Keratinocyte (primary cell): ENCODE measurements around the gene CTNNA2. TPM values are rescaled to one million over a fixed set of nuclear protein-coding genes. Genes with fewer than 3 reads are reported as not detected.

Experiments used
- DNase-seq: peaks from one replicate; pipeline ENCODE4 v3.0.0-alpha.2; 2011; ENCODE audit warnings: low read depth, missing footprints, low spot score
- FAIRE-seq: peaks from 2 replicates; lab custom pipeline; 2011; peaks lifted over from hg19 to GRCh38; lab: Jason Lieb, UNC
- H2AFZ ChIP-seq: 2 replicates; pipeline ENCODE4 v1.6.0; 2012; ENCODE audit warnings: low read length, control low read depth, inconsistent platforms; ENCODE audit not compliant: control insufficient read depth
- H3K27ac ChIP-seq: 2 replicates; pipeline ENCODE4 v1.5.1; 2011; ENCODE audit warnings: low read length; ENCODE audit not compliant: control insufficient read depth, insufficient read depth
- H3K27me3 ChIP-seq: 3 replicates; pipeline ENCODE4 v1.6.0; 2011; ENCODE audit warnings: low read length; ENCODE audit not compliant: control insufficient read depth, insufficient read depth; ENCODE audit errors: extremely low read depth
- H3K36me3 ChIP-seq, 2 experiments: 2 replicates in 1 of 2; 3 replicates in 1 of 2; pipeline ENCODE4 v1.5.1; 2011; ENCODE audit warnings: low read length in 2 of 2, mild to moderate bottlenecking in 1 of 2; ENCODE audit not compliant: control insufficient read depth in 2 of 2, insufficient read depth in 2 of 2; ENCODE audit errors: extremely low read depth in 1 of 2
- H3K4me1 ChIP-seq: 3 replicates; pipeline ENCODE4 v1.5.1; 2011; ENCODE audit warnings: low read length; ENCODE audit not compliant: control insufficient read depth, insufficient read depth; ENCODE audit errors: extremely low read depth
- H3K4me2 ChIP-seq: 3 replicates; pipeline ENCODE4 v1.6.0; 2011; ENCODE audit warnings: low read depth, low read length; ENCODE audit not compliant: control insufficient read depth, insufficient read depth; ENCODE audit errors: extremely low read depth
- H3K4me3 ChIP-seq, 3 experiments: fragments of 200-600 bp in 1 of 3; sonication (generic) in 1 of 3; 2 replicates in 2 of 3; 3 replicates in 1 of 3; pipeline ENCODE4 v1.5.1; 2011 to 2016; ENCODE audit warnings: low read length in 3 of 3, mild to moderate bottlenecking in 3 of 3, control low read depth in 2 of 3, inconsistent platforms in 1 of 3, low read depth in 1 of 3, mixed read lengths in 1 of 3, mixed run types in 1 of 3, moderate library complexity in 1 of 3; ENCODE audit not compliant: control insufficient read depth in 2 of 3, insufficient read depth in 2 of 3; ENCODE audit errors: extremely low read depth in 1 of 3
- H3K79me2 ChIP-seq: 2 replicates; pipeline ENCODE4 v1.6.0; 2012; ENCODE audit warnings: low read length; ENCODE audit not compliant: control insufficient read depth, insufficient read depth
- H3K9ac ChIP-seq: 3 replicates; pipeline ENCODE4 v1.6.0; 2011; ENCODE audit warnings: low read length; ENCODE audit not compliant: control insufficient read depth, insufficient read depth; ENCODE audit errors: extremely low read depth
- H3K9me1 ChIP-seq: 3 replicates; pipeline ENCODE4 v1.6.0; 2011; ENCODE audit warnings: low read length; ENCODE audit not compliant: control insufficient read depth, insufficient read depth; ENCODE audit errors: extremely low read depth
- H3K9me3 ChIP-seq: 2 replicates; pipeline ENCODE4 v1.5.1; 2012; ENCODE audit warnings: low read depth, low read length; ENCODE audit not compliant: control insufficient read depth
- H4K20me1 ChIP-seq: 3 replicates; pipeline ENCODE4 v1.6.0; 2011; ENCODE audit warnings: low read length; ENCODE audit not compliant: control insufficient read depth, insufficient read depth; ENCODE audit errors: extremely low read depth
- CTCF ChIP-seq, 3 experiments: IDR thresholded peaks in 1 of 3; conservative IDR thresholded peaks in 1 of 3; optimal IDR thresholded peaks in 1 of 3; 2 replicates in 2 of 3; 3 replicates in 1 of 3; pipeline versions ENCODE3 to v1.5.1; 2011; ENCODE audit warnings: low read length in 3 of 3, mild to moderate bottlenecking in 3 of 3, moderate library complexity in 2 of 3, control low read depth in 1 of 3, inconsistent platforms in 1 of 3; ENCODE audit not compliant: insufficient read depth in 2 of 3; ENCODE audit errors: extremely low read depth in 1 of 3
- EZH2 ChIP-seq: IDR thresholded peaks from one replicate; pipeline ENCODE4 v1.6.1; 2012; ENCODE audit warnings: inconsistent platforms, mild to moderate bottlenecking, low read length, moderate library complexity
- dilution Hi-C: fragments of 300-500 bp; cut with MboI; formaldehyde crosslinking; loops from one replicate; pipeline ENCODE4 v1.7.0; 2020; ENCODE audit warnings: low sequenced_read_pairs; ENCODE audit not compliant: extremely low pct_ligation_motif_present
- polyA plus RNA-seq, 5 experiments: library from polyadenylated mRNA; depleted of rRNA in 3 of 5; stranded (reverse) in 3 of 5; stranded (forward) in 1 of 5; unstranded in 1 of 5; fragments of >200 nt; gene quantifications; 1 replicate in 1 of 5; 2 replicates in 3 of 5; 3 replicates in 1 of 5; pipeline versions ENCODE4 v1.2.1 to v1.2.3, GENCODE V29; 2011 to 2012; ENCODE audit warnings: missing spikeins in 2 of 5, low read depth in 1 of 5, low replicate concordance in 1 of 5

The CTNNA2 gene
- polyA plus RNA-seq, 1 donor (not counting 4 experiments of a cell fraction or from before 2014, with no cell fraction given), result not detected

GRCh38 chr2:79872656-79873055, 359.8 kb downstream of the CTNNA2 start:
- dilution Hi-C loops, result no loop called here
- Histone ChIP-seq H3K9me1 (no peaks in the 10 kb centered on the region), H4K20me1 (no peaks in the 10 kb centered on the region), H3K4me2 (no peak overlapping the region), H3K27ac (no peak overlapping the region), H3K9me3 (peaks cover 2% of the 10 kb centered on the region), H3K27me3 (no peaks in the 10 kb centered on the region), H3K9ac (no peak overlapping the region), H2AFZ (no peak overlapping the region), H3K79me2 (no peaks in the 10 kb centered on the region), H3K36me3 (no peaks in the 10 kb centered on the region), H3K4me1 (no peaks in the 10 kb centered on the region), H3K4me3 (no peak overlapping the region)
- FAIRE-seq (no peak), DNase-seq (no peak)
- TF ChIP-seq CTCF (optimal IDR thresholded peaks at IDR 0.05 in 1 of 3, IDR thresholded peaks at IDR 0.05 in 1 of 3, conservative IDR thresholded peaks at IDR 0.05 in 1 of 3; ENCODE audit: extremely low read depth in 1 of 3, insufficient read depth in 2 of 3, low read length in 3 of 3), result no peak
- TF ChIP-seq EZH2, result no peak

GRCh38 chr2:79874015-79874414, 361.2 kb downstream of the CTNNA2 start:
- Histone ChIP-seq H2AFZ (no peak overlapping the region), H3K79me2 (no peaks in the 10 kb centered on the region), H4K20me1 (no peaks in the 10 kb centered on the region), H3K4me2 (no peak overlapping the region), H3K36me3 (no peaks in the 10 kb centered on the region), H3K4me3 (no peak overlapping the region), H3K4me1 (no peaks in the 10 kb centered on the region), H3K9me1 (no peaks in the 10 kb centered on the region), H3K27ac (no peak overlapping the region), H3K9ac (no peak overlapping the region), H3K9me3 (peaks cover 2% of the 10 kb centered on the region), H3K27me3 (no peaks in the 10 kb centered on the region)
- TF ChIP-seq CTCF (optimal IDR thresholded peaks at IDR 0.05 in 1 of 3, IDR thresholded peaks at IDR 0.05 in 1 of 3, conservative IDR thresholded peaks at IDR 0.05 in 1 of 3; ENCODE audit: extremely low read depth in 1 of 3, insufficient read depth in 2 of 3, low read length in 3 of 3) (no peak), EZH2 (no peak)
- dilution Hi-C loops, result no loop called here
- FAIRE-seq (no peak), DNase-seq (no peak)
